IMR-90 (cell line): Measurements from ENCODE around the gene RASGRF2. TPM values are rescaled to one million over a fixed set of nuclear protein-coding genes. Genes with fewer than 3 reads are reported as not detected.

Source experiments
- ATAC-seq: fragments of 200-7000 bp; cut with Tn5 transposase; 2 replicates; pipeline ENCODE4 v1.9.1; 2020; ENCODE audit warnings: low read depth, mild to moderate bottlenecking, moderate library complexity
- BruUV-seq: library from RNA; stranded (reverse); fragments of 400-500 nt; replicated peaks from 2 replicates; lab custom pipeline; 2021; lab: Mats Ljungman, UMichigan
- CTCF ChIA-PET: fragments of 300-600 bp; formaldehyde crosslinking; extraction: SDS; loops from one replicate; lab custom pipeline; 2021; ENCODE audit warnings: antibody characterized with exemption; lab: Yijun Ruan, JAX
- POLR2A ChIA-PET: fragments of 300-600 bp; sonication (Branson Sonifier 250); formaldehyde crosslinking; loops from one replicate; lab custom pipeline; 2022; ENCODE audit warnings: antibody characterized with exemption; ENCODE audit not compliant: unreplicated experiment; lab: Charles Lee
- DNase-seq: peaks from one replicate; pipeline ENCODE4 v3.0.0; 2013
- H2AFZ ChIP-seq: replicated peaks from 2 replicates; pipeline ENCODE3; 2013; ENCODE audit warnings: low read length, mild to moderate bottlenecking; ENCODE audit not compliant: poor library complexity
- H2AK5ac ChIP-seq: 2 replicates; pipeline ENCODE4 v1.6.1; 2013; ENCODE audit warnings: low read depth, low read length, inconsistent platforms
- H2AK9ac ChIP-seq: replicated peaks from 2 replicates; pipeline ENCODE3; 2013; ENCODE audit warnings: mild to moderate bottlenecking, low read depth, low read length, moderate library complexity; ENCODE audit not compliant: poor library complexity
- H2BK120ac ChIP-seq: 2 replicates; pipeline ENCODE4 v1.6.1; 2013; ENCODE audit warnings: low read depth, low read length, inconsistent platforms
- H2BK15ac ChIP-seq: 3 replicates; pipeline ENCODE4 v1.6.1; 2013; ENCODE audit warnings: low read depth, low read length, inconsistent platforms
- H2BK20ac ChIP-seq: 2 replicates; pipeline ENCODE4 v1.6.1; 2013; ENCODE audit warnings: low read depth, mild to moderate bottlenecking, inconsistent platforms, low read length, moderate library complexity
- H2BK5ac ChIP-seq: 2 replicates; pipeline ENCODE4 v1.6.1; 2013; ENCODE audit warnings: mild to moderate bottlenecking, low read depth, low read length, inconsistent platforms; ENCODE audit not compliant: poor library complexity, severe bottlenecking
- H3K14ac ChIP-seq: replicated peaks from 2 replicates; pipeline ENCODE4 v1.6.1; 2013; ENCODE audit warnings: low read depth, low read length, inconsistent platforms
- H3K18ac ChIP-seq: 2 replicates; pipeline ENCODE4 v1.6.1; 2013; ENCODE audit warnings: low read depth, low read length, control low read depth
- H3K23ac ChIP-seq: 2 replicates; pipeline ENCODE4 v1.6.1; 2013; ENCODE audit warnings: low read depth, low read length, inconsistent platforms
- H3K27ac ChIP-seq: 2 replicates; pipeline ENCODE4 v1.5.1; 2013; ENCODE audit warnings: mild to moderate bottlenecking, control low read depth, low read length; ENCODE audit not compliant: insufficient read depth
- H3K27me3 ChIP-seq: 2 replicates; pipeline ENCODE4 v1.6.1; 2013; ENCODE audit warnings: low read length; ENCODE audit not compliant: control insufficient read depth, insufficient read depth
- H3K36me3 ChIP-seq: 2 replicates; pipeline ENCODE4 v1.6.1; 2013; ENCODE audit warnings: low read length, mixed read lengths; ENCODE audit not compliant: control insufficient read depth, insufficient read depth
- H3K4ac ChIP-seq: 2 replicates; pipeline ENCODE4 v1.6.1; 2013; ENCODE audit warnings: low read depth, low read length, inconsistent platforms
- H3K4me1 ChIP-seq: 2 replicates; pipeline ENCODE4 v1.6.1; 2013; ENCODE audit warnings: low read length, mixed read lengths; ENCODE audit not compliant: control insufficient read depth, insufficient read depth
- H3K4me2 ChIP-seq: 2 replicates; pipeline ENCODE4 v1.6.1; 2013; ENCODE audit warnings: low read depth, mild to moderate bottlenecking, control low read depth, low read length, moderate library complexity
- H3K4me3 ChIP-seq: 2 replicates; pipeline ENCODE4 v1.5.1; 2013; ENCODE audit warnings: low read depth, mild to moderate bottlenecking, control low read depth, low read length, moderate library complexity; ENCODE audit not compliant: insufficient read depth
- H3K56ac ChIP-seq: 2 replicates; pipeline ENCODE4 v1.6.1; 2013; ENCODE audit warnings: low read length, inconsistent platforms; ENCODE audit not compliant: insufficient read depth; ENCODE audit errors: extremely low read depth
- H3K79me1 ChIP-seq, 2 experiments: 2 replicates each; pipeline ENCODE4 v1.6.1; 2013; ENCODE audit warnings: low read length in 2 of 2, inconsistent platforms in 1 of 2, low read depth in 1 of 2
- H3K9ac ChIP-seq: 2 replicates; pipeline ENCODE4 v1.6.1; 2013; ENCODE audit warnings: low read depth, low read length, control low read depth
- H3K9me1 ChIP-seq: 2 replicates; pipeline ENCODE4 v1.6.1; 2013; ENCODE audit warnings: low read length, inconsistent platforms; ENCODE audit not compliant: insufficient read depth
- H3K9me3 ChIP-seq: 2 replicates; pipeline ENCODE4 v1.6.1; 2013; ENCODE audit warnings: low read length; ENCODE audit not compliant: control insufficient read depth, insufficient read depth
- H4K20me1 ChIP-seq: 2 replicates; pipeline ENCODE4 v1.6.1; 2013; ENCODE audit warnings: low read length, inconsistent platforms; ENCODE audit not compliant: insufficient read depth
- H4K5ac ChIP-seq: 2 replicates; pipeline ENCODE4 v1.6.1; 2013; ENCODE audit warnings: mild to moderate bottlenecking, low read depth, low read length, control low read depth
- H4K8ac ChIP-seq, 2 experiments: 2 replicates each; pipeline ENCODE4 v1.6.1; 2013; ENCODE audit warnings: low read depth in 2 of 2, low read length in 2 of 2, control low read depth in 1 of 2, inconsistent platforms in 1 of 2
- H4K91ac ChIP-seq: 2 replicates; pipeline ENCODE4 v1.6.1; 2013; ENCODE audit warnings: low read depth, low read length, inconsistent platforms; ENCODE audit not compliant: insufficient read depth
- BHLHE40 ChIP-seq: fragments of 150-350 bp; IDR thresholded peaks from 2 replicates; pipeline ENCODE4 v1.6.1; 2016; ENCODE audit warnings: mild to moderate bottlenecking, low read depth, low read length
- CEBPB ChIP-seq: IDR thresholded peaks from 2 replicates; pipeline ENCODE4 v1.6.1; 2012; ENCODE audit warnings: low read depth, low read length, improper control_type of control experiment
- CHD1 ChIP-seq: IDR thresholded peaks from 2 replicates; pipeline ENCODE4 v1.6.1; 2012; ENCODE audit warnings: low read depth, low read length, improper control_type of control experiment
- CTCF ChIP-seq: conservative IDR thresholded peaks from 2 replicates; pipeline ENCODE4 v1.5.1; 2012; ENCODE audit warnings: mild to moderate bottlenecking, low read depth, low read length, improper control_type of control experiment
- FOS ChIP-seq: fragments of 150-350 bp; IDR thresholded peaks from 2 replicates; pipeline ENCODE4 v1.6.1; 2016; ENCODE audit warnings: low read depth, low read length
- MAFK ChIP-seq: IDR thresholded peaks from 2 replicates; pipeline ENCODE4 v1.6.1; 2012; ENCODE audit warnings: low read depth, low read length, improper control_type of control experiment
- MAZ ChIP-seq: IDR thresholded peaks from 2 replicates; pipeline ENCODE4 v1.6.1; 2012; ENCODE audit warnings: low read depth, mild to moderate bottlenecking, low read length, improper control_type of control experiment, moderate library complexity, borderline replicate concordance
- MXI1 ChIP-seq: IDR thresholded peaks from 2 replicates; pipeline ENCODE4 v1.6.1; 2012; ENCODE audit warnings: low read depth, mild to moderate bottlenecking, low read length, moderate library complexity, borderline replicate concordance
- NFE2L2 ChIP-seq: fragments of 150-350 bp; IDR thresholded peaks from 2 replicates; pipeline ENCODE4 v1.6.1; 2016; ENCODE audit warnings: low read depth, mild to moderate bottlenecking, low read length
- RAD21 ChIP-seq: IDR thresholded peaks from 2 replicates; pipeline ENCODE4 v1.6.1; 2012; ENCODE audit warnings: low read length, improper control_type of control experiment
- RFX5 ChIP-seq: IDR thresholded peaks from 2 replicates; pipeline ENCODE4 v1.8.0; 2012; ENCODE audit warnings: low read depth, mild to moderate bottlenecking, low read length, moderate library complexity
- SMC3 ChIP-seq: fragments of 150-350 bp; IDR thresholded peaks from 2 replicates; pipeline ENCODE4 v1.6.1; 2016; ENCODE audit warnings: low read depth, mild to moderate bottlenecking, antibody characterized with exemption, low read length, moderate library complexity
- USF2 ChIP-seq: fragments of 150-350 bp; IDR thresholded peaks from 2 replicates; pipeline ENCODE4 v1.6.1; 2017; ENCODE audit warnings: mild to moderate bottlenecking, antibody characterized with exemption, low read length, low read depth
- WGBS, 2 experiments: methylation state at CpG; one replicate each; pipeline versions ENCODE4 v1.1.5 to v1.1.7; 2013; ENCODE audit warnings: missing lambda C conversion rate in 2 of 2; ENCODE audit not compliant: insufficient read length in 1 of 2; ENCODE audit errors: extremely low coverage in 2 of 2; 5-methylcytosine and 5-hydroxymethylcytosine counted together
- dilution Hi-C: fragments of 300-500 bp; cut with HindIII; formaldehyde crosslinking; loops from one replicate; pipeline ENCODE4 v1.14.3; 2018; ENCODE audit warnings: low sequenced_read_pairs; ENCODE audit not compliant: unreplicated experiment
- in situ Hi-C: fragments of 300-500 bp; cut with MboI; formaldehyde crosslinking; loops from 3 replicates; pipeline ENCODE4 v1.14.3; 2019; ENCODE audit warnings: low sequenced_read_pairs, inconsistent platforms, mixed read lengths
- intact Hi-C: fragments of 100-400 bp; cut with micrococcal nuclease; formaldehyde crosslinking; loops from 2 replicates; pipeline ENCODE4 v1.10.0; 2022
- polyA plus RNA-seq, 3 experiments: library from polyadenylated mRNA; depleted of rRNA; stranded (reverse); fragments of >200 nt; gene quantifications; 2 replicates each; pipeline ENCODE4 v1.2.3, GENCODE V29; 2012; ENCODE audit warnings: low replicate concordance in 1 of 3
- total RNA-seq: library from RNA; depleted of rRNA; stranded (reverse); fragments of >200 nt; gene quantifications from 2 replicates; pipeline ENCODE4 v1.2.3, GENCODE V29; 2012

Gene RASGRF2
- total and polyA plus RNA-seq, 2 of the 4 experiments (the other 2 are of a cell fraction): 2.9 to 5.0 TPM

GRCh38 chr5:81167078-81167477 lies 206.9 kb downstream of the RASGRF2 start:
- 100% methylated on average over 2 of the region's 4 CpGs; no CpG with 5 or more reads in 1 of the 2 experiments for WGBS, 2 experiments
- H2AK9ac ChIP-seq: no peak overlapping the region

More at GRCh38 chr5:81167078-81167477, 206.9 kb downstream of the RASGRF2 start:
- Histone ChIP-seq H2BK15ac (no peak overlapping the region), H4K5ac (no peak overlapping the region), H3K18ac (no peak overlapping the region), H3K14ac (no peak overlapping the region), H3K4me3 (no peak overlapping the region), H2BK5ac (no peak overlapping the region), H3K4me1 (no peaks in the 10 kb centered on the region; the same call in 1 of the 2 replicates), H2AFZ (no peak overlapping the region), H3K27ac (no peak overlapping the region), H3K4me2 (no peak overlapping the region), H3K23ac (no peak overlapping the region), H4K91ac (no peak overlapping the region), H4K8ac (no peak overlapping the region), H3K56ac (no peak overlapping the region), H3K36me3 (peaks cover 3% of the 10 kb centered on the region; the same call in 1 of the 2 replicates), H2BK20ac (no peak overlapping the region), H4K20me1 (peaks cover 6% of the 10 kb centered on the region; the same call in 1 of the 2 replicates), H3K9me3 (no peaks in the 10 kb centered on the region), H3K79me1 (peaks cover 0 to 22% of the 10 kb centered on the region in 2 experiments; a peak in 3 of 4 replicates), H2BK120ac (no peak overlapping the region), H3K4ac (no peak overlapping the region), H3K9ac (no peak overlapping the region), H2AK5ac (no peak overlapping the region), H3K9me1 (peaks cover 11% of the 10 kb centered on the region), H3K27me3 (no peaks in the 10 kb centered on the region)
- ATAC-seq: no peak
- BruUV-seq: no TSS peak
- ChIA-PET POLR2A (no interaction called here), CTCF (no interaction called here)
- DNase-seq: no peak
- intact Hi-C loops: no loop called here
- dilution Hi-C loops: no loop called here
- no peak for TF ChIP-seq MAFK
- TF ChIP-seq SMC3: no peak
- TF ChIP-seq BHLHE40: no peak
- TF ChIP-seq RFX5: no peak
- no peak for TF ChIP-seq CTCF
- TF ChIP-seq RAD21: no peak
- TF ChIP-seq NFE2L2: no peak
- no peak for TF ChIP-seq FOS
- TF ChIP-seq CEBPB: no peak
- no peak for TF ChIP-seq USF2
- TF ChIP-seq MAZ: no peak
- TF ChIP-seq MXI1: no peak
- no peak for TF ChIP-seq CHD1
- in situ Hi-C loops: no loop called here
